Uterus (tissue), 2 donors: ENCODE data around the gene PIPOX.

ENCODE experiments used
- CTCF ChIP-seq, 4 experiments: fragments of 200-600 bp in 2 of 4; fragments of 450-650 bp in 2 of 4; sonication (generic) in 2 of 4; IDR thresholded peaks; one replicate each; pipeline ENCODE4 v1.5.1; 2016 to 2019; ENCODE audit warnings: antibody characterized with exemption in 4 of 4, mild to moderate bottlenecking in 2 of 4, moderate library complexity in 1 of 4
- POLR2A ChIP-seq, 2 donors: fragments of 450-650 bp; IDR thresholded peaks; one replicate each; pipeline ENCODE4 v1.6.1; 2016; ENCODE audit warnings: antibody characterized with exemption in 2 of 2, mild to moderate bottlenecking in 1 of 2, moderate library complexity in 1 of 2

- TF ChIP-seq CTCF (IDR thresholded peaks at IDR 0.05) (no peak), POLR2A (IDR thresholded peaks at IDR 0.05) (no peak)
Measured at GRCh38 chr17:29046473-29046839, 3.5 kb downstream of the PIPOX start.
